Erythroblast (primary cell): ENCODE measurements around the gene PDGFRB.

Experiments
- GATA1 ChIP-seq: IDR thresholded peaks from 2 replicates; pipeline ENCODE4 v1.6.1; 2011; ENCODE audit warnings: low read depth, mild to moderate bottlenecking, control low read depth, low read length, moderate library complexity
- POLR2A ChIP-seq: IDR thresholded peaks from 2 replicates; pipeline ENCODE4 v1.6.1; 2011; ENCODE audit warnings: mild to moderate bottlenecking, low read length

DNA sequence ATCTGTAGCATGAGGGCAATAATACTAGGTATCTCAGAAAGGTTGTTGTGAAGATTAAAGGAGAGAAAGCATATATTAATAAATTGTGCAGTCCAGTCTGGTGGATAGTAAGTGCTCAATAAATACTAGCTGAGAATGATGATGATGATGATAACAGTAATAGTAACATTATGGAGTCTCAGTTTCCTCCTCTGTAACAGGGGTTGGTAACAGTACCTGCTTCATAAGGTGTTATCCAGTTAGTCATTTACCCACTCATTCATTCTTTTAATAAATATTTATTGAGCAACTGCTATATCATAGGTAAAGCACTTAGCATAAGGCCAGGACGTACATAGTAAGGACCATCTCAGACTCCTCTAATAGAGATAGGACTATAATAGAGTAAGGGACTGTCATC lies 41.8 kb upstream of the PDGFRB start:
- TF ChIP-seq POLR2A (no peak), GATA1 (no peak)
